ENCODE data around the gene CYGB. TPM values are rescaled to one million over a fixed set of nuclear protein-coding genes. Genes with fewer than 3 reads are reported as not detected.

CYGB gene
- total RNA-seq, 1 experiment from 2014 or later: 2.0 TPM

DNA sequence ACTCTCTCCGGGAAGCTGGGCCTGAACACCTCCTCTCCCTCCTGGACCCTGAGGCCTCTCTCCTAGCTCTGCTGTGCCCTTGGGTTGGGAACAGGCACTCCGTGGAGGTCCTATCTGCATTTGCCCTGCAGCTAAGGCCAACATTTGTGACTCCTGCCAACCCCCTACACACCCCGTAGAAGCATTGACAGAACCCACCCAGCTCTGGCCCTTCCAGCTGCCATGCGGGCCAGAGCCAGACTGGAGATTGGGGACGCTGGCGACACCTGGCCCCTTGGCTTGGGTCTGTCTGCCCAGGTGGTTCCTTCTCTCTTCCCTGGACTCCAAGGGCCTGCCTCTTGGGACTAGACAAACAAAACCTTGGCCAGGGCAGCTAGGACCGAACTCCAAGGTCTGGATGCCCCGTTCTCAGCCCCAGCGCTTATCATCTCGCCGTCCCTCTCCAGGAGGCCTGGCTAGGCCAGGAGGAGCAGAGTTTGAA lies 35.6 kb downstream of the CYGB start:
- no peak for DNase-seq (ENCODE audit: low read depth)

DNA sequence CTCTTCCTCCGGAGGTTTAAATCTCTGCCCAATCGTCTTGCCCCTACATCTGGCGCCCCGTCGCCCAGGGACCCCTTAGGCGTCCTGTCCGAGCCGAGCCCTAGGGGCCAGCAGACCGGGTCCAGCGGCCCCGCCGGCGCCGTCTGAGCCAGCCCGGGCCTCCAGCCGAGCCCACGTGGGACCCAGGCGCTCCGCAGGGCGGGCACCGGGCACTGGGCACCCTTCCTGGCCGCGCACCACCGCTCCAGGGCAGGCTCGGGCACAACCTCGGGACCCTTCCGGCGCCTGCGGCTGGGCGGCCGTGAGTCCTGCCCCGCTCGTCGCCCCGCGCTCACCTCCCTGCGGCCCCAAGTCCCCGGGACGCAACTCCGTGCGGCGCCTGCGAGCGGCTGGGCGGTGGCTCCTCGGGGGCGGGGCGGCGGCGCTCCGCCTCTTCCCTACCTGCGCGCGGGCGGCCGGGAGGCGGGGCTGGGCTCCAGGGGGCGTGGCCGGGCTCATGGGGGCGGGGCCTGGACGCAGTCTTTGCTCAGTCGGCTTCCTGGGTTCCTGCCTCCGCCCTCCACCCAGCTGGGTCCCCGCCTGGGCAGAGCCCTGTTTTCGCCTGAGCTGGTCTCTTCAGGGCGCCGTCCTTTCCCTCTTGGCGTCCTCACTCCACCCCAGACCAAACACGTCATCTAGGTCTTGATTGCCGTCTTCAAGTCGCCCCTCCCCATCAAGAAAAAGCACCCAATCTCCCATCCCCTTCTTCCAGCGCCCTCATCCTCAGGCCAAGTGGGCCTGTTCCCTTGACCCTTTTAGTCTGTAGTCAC lies 36.3 kb downstream of the CYGB start, which contains the start of gene RHBDF2:
Gene RHBDF2 (minus strand): TSS at position 406 of the 809 bp plus-strand sequence. CDS start 19,899 bp downstream, outside the sequence.
- peak; percentile 72 for DNase-seq (ENCODE audit: low read depth)

DNA sequence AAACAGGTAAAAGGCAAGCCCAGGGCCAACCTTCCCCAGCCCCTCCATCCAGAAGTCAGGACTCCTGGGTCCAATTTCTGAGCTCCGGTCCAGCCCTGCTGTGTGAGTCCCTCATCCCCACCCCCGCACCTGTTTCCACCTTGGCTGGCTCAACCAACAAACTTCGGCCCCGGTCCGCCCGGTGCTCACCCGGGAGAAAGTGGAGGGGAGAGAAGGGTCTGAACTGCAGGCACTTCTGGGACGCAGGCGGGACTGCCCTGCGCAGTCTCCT lies 36.8 kb downstream of the CYGB start:
- no peak for DNase-seq (ENCODE audit: low read depth)

DNA sequence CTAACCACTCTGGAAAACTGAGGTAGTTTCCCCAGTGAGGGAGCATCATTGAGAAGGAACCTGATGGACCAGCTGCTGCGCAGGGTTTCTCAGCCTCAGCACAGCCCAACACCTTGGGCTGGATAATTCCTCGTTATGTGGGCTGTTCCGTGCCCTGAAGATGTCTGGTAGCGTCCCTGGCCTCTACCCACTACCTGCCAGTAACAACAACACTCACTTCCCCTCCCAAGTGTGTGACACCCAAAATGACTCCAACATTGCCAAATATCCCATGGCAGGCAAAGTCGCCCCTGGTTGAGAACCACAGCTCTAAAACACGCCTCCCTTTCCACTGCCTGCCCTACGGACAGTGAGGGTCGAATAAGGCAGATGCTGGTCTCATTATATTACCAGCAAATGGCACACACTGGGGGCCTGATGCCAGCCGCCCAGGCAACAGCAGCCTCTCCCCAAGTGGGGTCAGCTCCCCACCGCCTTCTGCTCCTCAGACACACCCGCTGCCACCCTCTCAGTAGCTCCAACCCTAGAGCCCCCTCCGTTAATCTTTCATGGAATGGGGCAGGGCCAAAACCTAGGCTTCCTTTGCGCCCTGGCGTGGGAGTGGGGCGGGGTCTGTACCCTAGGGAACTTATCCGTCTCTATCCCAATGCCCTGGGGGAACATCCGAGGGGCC lies 37.3 kb downstream of the CYGB start:
- no peak for DNase-seq (ENCODE audit: low read depth)

DNA sequence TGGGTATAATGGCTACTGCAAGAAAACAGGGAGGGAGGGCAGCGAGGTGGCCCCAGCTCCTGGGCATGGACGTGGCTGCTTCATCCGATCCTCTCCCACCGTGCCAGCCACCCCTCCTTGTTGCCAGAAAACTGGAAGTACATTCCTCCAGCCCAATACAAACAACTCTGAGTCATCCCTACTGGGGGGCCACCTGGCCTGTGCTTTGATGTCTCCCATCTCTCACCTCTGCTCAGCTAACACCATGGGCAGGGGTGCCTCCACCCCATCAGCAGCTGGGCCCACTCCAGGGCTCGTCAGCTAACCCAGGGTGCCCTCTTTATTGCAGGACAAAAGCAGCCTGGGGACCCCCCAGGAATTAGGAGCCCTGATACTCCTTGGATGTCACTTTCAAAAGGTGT lies 38.2 kb downstream of the CYGB start:
- peak; percentile 57 for DNase-seq (ENCODE audit: low read depth)

DNA sequence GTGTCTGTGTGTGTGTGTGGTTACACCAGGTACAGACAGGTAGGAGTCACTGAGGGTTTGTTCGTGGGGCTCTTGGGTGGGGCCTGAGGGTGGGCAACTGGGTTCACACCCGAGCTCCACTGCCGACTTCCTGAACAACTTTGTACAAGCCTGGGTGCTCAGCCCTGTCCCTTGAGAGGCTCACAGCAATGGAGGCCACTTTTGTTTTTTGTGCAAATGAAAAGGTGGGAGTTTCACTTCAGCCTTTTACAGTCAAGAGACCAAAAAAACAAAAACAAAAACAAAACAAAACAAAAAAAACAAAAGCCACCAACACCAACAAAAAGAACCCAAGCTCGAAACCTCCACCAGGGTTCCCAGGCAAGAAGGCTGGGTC lies 38.6 kb downstream of the CYGB start:
- no peak for DNase-seq (ENCODE audit: low read depth)

DNA sequence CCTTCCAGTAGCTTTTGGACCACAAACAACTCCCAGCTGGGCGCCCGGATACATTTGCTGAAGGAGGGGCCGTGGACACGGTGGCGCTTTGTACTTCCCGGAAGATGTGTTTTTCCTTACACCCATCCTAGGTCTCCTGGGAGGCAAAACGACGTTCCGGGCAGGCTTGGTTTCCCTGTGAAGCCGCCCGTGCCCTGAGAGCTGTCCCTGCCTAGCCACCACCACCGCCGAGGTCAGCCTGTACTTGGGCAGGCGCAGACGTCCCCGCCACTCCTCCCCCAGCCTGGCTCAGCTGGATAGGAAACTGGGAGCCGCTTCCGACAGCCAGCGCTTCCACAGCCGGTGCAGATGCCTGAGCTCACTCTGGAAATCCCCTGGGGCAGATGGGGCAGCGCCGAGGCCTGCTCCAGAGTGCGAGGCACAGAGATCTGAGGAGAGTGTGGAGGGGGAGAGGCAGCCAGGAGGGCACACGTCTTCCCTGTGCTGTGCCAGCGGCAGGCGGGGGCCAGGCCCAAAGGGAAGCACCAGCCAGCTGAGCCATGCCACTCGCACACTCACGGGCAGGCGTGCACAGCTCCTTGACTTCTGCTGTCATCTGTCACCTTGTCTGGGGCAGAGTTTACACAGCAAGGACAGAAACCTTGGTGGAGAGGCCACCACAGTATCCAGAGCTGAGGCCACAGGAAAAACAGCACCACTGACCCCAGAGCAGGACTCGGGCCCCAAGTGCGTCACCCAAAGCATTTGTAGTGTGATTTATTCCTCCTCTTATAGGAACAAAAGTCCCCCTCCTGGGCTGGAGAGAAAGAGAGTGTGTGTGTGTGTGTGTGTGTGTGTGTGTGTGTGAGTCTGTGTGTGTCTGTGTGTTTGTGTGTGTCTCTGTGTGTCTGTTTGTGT lies 39.3 kb downstream of the CYGB start:
- peak; percentile 95 for DNase-seq (ENCODE audit: low read depth)

DNA sequence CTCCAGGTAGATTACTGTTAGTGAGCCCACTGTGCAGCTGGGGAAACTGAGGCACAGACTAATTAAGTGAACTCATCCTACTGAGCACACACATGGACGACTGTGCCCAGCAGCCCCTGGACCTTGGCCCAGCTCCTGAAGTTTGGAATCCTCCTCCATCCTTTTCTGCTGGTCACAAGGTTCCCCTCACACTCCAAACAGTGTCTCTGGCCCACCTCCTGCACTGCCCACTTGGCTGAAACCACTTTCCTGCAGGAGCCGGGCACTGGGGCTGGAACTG lies 39.9 kb downstream of the CYGB start:
- DNase-seq (ENCODE audit: low read depth): no peak

DNA sequence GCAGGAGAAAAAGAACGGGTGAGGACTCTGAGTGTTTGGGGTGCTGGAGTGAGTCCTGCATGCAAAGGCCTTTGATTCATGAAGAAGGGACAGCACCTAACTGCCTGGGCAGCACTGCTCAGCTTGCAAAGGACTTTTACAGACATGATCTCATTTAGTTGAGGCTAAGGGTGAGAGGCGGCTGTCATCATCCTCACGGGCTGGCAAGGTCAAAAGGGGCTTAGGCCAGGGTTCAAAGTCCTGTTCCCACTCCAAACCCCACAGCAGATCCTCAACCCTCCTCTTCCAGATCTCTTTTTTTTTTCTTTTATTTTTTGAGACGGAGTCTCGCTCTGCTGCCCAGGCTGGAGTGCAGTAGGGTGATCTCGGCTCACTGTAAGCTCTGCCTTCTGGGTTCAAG lies 41.0 kb downstream of the CYGB start:
- no peak for DNase-seq (ENCODE audit: low read depth)

DNA sequence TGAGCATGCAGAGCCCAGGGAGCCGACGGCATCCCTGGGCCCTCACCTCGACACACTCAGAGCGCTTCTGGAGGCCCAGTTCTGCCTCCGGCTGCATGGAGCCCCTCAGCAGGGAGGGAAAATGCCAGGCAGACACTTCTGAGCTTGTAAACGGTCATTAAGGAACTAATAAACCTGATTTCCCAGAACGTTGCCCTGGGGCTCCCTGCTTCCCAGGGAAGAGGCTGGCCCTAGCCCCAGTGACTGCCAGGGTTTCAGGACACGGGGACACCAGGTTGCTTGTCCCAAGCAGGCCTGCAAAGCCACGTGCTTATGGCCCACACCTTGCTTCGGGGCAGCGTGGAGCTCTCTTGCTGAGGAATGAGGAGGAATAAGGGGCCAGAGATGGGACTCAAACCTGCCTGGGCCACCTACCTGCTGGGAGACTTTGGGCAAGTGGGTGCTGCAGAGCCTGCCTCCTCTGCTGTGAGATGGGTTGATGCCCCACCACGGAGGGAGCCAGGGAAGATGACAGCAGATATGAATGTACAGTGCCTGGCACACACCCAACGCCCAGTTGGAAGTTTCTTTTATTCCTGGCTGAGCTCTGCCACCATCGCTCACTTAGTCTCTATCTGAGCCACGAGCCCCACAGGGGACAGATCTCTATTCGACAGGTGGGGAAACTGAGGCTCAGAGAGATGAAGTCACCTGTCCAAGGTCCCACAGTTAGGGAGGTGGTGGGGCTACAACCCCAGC lies 41.7 kb downstream of the CYGB start:
- no peak for DNase-seq (ENCODE audit: low read depth)

DNA sequence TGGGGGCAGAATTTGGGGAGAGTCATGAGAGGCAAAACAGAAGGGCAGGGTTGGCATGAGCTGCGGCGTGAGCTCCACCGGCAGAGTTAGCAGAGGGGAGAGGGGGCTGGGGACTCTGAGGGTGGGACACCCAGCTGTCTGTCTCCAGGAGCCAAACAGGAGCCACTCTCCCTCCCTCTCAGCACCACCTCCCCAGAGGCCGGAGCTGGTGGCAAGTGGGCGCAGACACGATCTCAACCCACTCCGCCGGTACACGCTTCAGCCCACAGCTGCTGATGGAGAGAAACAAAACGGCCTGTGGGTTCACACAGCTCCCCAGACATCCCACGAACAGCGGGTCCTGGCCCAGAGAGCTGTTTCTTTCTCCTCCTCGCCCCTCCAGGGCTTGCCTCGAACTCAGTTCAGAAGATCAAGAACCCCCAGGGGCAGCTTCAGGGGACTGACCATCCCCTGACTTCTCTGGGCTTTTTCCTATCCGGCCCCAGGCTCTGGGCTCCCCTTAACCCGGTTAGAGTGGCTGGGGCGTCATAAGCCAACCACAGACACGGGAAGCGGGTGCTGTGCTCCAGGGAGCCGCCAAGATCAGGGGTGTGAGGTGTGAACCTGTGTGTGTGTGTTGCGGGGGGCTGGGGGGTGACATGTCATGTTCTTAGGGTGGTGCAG lies 43.9 kb downstream of the CYGB start:
- no peak for DNase-seq (ENCODE audit: low read depth)

DNA sequence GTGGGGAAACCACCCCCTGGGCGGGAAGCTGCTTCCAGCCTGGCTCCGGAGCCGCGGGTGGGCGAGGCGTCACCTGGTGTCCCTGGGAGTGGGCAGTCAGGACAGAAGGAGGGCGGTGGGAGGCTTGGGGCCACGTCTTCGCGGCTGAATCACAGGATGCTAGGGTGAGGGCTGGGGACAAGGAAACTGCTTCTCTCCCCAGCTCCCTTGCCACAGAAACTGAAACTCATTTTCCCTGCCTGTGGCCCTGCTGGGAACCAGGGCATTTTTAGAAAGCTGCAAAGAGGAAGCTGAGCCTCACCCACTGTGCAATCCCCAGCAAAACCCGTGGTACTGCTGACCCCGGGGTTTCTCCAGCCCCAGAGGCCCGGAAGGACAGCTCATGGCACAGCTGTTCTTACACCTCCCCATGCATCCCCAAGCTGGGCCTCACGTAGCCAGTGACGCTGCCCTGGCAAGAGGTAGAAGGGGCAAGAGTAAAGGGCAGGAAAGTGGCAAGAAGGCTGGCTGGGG lies 44.5 kb downstream of the CYGB start:
- DNase-seq (ENCODE audit: low read depth): peak; percentile 94

DNA sequence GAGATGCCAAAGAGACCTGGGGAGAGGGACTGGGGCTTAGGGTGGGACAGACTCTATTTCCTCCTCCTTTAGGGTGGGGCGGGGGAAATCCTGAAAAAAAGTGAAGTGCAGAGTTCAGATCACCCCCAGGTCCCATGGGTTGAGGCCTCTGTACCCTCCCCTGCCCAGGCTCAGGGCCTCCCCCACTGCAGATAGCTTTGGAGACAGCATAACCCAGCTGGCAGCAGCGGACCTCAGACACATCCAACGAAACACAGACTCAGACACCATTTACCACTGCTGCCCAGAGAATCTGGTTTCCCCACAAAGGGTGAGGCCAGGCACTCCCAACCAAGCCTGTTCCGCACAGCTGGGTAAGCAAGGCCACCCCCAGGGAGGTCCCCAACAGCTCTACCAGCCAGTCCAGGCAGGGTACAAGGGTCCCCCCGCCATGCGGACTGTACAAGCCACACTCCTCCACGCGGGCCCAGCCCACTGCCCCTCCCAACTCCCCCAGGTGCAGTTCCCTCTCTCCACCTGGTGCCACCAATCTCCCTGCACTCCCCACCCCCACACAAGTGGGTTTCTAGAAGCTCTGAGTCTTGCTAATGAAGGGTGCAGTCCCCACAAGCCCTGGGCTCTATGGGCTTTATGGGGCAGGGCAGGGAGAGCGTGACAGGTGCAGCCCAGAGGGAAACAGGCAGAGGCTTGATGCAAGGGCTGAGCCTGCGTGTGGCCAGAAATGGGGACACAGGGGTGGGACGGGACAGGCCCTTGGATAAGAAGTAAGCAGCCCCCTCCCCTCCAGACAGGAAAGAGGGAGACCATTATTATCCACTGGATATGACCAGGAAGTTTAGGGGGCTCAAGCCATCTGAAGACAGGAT lies 45.2 kb downstream of the CYGB start:
- DNase-seq (ENCODE audit: low read depth): no peak

DNA sequence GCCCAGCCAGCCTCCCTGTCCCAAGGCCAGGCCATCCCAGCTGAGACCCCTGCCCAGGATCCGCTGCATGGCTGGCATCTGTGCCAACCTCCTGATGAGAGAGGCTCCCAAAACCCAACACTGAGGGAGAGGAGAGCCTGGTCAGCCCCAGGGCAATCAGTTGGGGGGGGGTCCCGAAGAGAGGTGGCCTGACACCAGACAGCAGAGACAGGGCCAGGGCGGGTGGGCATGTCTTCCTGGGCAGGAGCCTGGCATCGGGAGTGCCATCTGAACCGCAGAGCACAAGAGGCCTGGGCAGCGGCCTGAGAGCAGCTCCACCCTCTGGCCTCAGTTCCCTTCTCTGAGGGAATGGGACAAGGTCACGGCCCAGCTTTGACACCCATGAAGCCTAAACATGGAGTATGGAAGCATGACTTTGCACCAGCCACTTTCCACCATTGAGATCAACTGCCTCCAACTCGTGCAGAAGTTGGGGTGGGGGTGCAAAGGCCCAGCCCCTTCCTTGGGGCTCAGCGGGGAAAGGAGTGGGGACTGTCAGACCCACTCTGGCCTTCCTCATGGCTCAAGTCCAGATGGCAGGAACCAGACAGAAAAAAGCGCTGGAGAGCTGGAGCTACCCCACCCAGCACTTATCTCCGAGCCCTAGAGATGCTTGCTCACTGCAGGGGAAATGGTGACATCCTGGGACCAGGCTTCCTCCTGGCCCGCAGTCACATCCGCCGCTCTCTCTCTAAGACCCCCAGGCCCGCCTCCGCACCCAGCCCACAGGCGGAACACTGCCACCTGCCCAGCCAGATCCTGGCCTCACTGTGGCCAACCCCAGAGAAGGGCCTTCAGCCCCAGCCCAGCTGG lies 46.0 kb downstream of the CYGB start:
- no peak for DNase-seq (ENCODE audit: low read depth)

DNA sequence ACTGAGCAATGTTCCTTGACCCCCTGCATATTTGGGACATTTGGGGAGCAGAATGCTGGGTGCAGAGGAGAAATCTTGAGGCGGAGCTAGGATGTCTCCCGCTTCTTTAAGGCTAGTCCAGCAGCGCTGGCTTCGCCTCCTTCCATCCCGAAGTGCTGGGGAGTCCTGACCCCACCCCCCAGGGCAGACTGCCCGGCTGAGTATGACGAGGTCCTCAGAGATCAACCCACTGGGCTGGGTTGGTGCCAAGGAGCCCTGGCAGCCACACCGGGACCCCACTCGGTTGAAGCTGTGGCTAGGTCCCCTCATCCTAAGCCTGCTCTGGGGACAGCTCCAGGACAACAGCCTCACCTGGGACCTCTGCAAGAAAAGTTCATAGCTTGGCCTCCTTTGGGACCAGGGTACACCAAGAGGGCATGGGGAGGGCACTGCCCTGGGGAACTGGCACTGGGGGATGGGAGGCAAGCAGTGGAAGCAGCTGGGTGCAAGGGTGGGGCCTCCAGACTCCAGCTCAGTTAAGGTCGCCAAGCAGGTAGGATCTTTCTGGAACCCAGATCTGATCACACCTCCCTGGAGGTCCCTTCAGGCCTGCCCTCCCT lies 47.3 kb downstream of the CYGB start:
- no peak for DNase-seq (ENCODE audit: low read depth)

DNA sequence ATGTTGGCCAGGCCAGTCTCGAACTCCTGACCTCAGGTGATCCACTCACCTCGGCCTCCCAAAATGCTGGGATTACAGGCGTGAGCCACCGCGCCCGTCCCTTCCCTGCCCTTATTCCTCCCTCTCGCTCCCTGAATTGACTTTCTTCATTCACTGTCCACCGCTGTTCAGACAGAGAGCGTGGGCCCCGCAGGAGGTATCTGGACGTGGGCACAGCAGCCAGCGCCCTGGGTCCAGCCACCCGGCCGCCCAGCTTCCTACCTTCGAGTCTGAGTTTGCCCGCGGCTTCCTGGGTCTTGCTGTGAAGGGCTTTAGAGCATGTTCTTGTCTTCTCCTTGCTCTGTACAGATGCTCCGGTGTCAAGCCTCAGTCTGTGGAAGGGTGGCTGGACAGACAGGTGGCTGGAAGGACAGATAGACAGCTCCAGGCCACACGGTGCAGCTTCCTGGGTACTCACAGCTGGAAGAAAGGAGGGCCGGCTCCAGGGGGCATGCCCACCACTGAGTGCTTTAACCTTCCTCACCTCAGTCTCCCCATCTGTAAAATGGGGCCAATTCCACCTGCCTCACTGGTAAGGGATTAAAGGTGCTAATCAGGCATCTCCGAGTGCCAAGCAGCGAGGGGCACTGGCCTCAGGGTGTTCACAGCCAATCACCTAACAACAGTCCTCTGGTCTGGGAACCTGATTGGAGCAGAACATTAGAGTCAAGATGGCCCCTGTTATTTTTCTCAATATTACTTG lies 49.9 kb downstream of the CYGB start:
- no peak for DNase-seq (ENCODE audit: low read depth)

DNA sequence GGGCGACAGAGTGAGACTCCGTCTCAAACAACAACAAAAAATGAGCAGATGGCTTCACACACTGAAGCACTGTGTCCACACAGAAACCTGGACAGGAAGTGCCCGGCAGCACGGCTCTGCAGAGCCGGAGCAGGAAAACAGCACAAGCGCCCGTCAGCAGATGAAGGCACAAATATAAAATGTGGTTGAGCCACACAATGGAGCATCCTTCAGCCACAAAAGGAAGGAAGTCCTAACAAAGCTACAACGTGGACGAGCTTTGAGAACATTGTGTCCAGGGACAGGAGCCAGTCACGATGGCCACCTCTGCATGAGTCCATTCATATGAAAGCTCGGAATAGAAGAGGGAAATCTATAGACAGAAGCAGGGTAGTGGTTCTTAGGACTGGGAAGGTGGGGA lies 51.9 kb downstream of the CYGB start:
- no peak for DNase-seq (ENCODE audit: low read depth)

DNA sequence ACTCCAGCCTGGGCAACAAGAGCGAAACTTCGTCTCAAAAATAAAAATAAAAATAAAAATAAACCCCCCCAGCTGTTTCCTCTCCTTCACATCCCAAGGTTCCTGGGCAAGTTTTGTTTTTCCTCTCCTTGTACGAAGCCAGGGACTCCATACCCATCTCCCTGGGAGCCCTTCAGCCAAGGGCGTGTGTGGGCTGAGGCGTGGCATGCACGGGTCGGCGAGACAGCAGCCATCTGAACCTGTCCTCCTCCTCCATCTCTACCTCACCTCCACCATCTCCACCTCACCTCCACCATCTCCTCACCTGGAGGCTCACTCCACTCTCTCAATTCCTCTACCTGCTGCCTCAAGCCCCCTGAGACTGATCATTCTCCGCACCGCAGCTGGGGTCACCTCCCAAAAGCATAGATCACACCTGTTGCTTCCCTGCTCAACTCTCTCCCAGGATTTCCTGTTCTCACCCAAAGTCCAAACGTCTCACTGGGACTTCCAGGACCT lies 53.2 kb downstream of the CYGB start:
- no peak for DNase-seq (ENCODE audit: low read depth)

Data from RPMI7951 (cell line).